Gastrocnemius medialis (tissue), 4 donors: Measurements from ENCODE around the gene KLHL35. TPM values are rescaled to one million over a fixed set of nuclear protein-coding genes. Genes with fewer than 3 reads are reported as not detected.

Source experiments
- ATAC-seq, 2 donors: fragments of 150-250 bp; one replicate each; pipeline ENCODE4 v1.9.1; 2016
- DNase-seq, 2 donors: peaks; one replicate each; pipeline ENCODE4 v3.0.0-alpha.2; 2019
- H3K27ac ChIP-seq, 4 donors: fragments of 200-600 bp; sonication (generic); 1 replicate in 1 of 4; 2 replicates in 3 of 4; pipeline ENCODE4 v1.5.1; 2016 to 2018; ENCODE audit warnings: mild to moderate bottlenecking in 2 of 4, moderate library complexity in 1 of 4
- H3K27me3 ChIP-seq, 3 donors: fragments of 200-600 bp; sonication (generic) in 2 of 3; 1 replicate in 1 of 3; 2 replicates in 2 of 3; pipeline versions ENCODE4 v1.5.1 to v1.6.0; 2016 to 2019; ENCODE audit warnings: mild to moderate bottlenecking in 1 of 3, moderate library complexity in 1 of 3
- H3K36me3 ChIP-seq, 2 donors: fragments of 200-600 bp; sonication (generic) in 1 of 2; one replicate each; pipeline ENCODE4 v1.5.1; 2017 to 2018
- H3K4me1 ChIP-seq, 2 donors: fragments of 200-600 bp; sonication (generic) in 1 of 2; one replicate each; pipeline ENCODE4 v1.5.1; 2016 to 2017; ENCODE audit warnings: mild to moderate bottlenecking in 2 of 2
- H3K4me3 ChIP-seq, 4 donors: fragments of 200-600 bp; sonication (generic) in 3 of 4; 1 replicate in 1 of 4; 2 replicates in 3 of 4; pipeline ENCODE4 v1.5.1; 2016 to 2019; ENCODE audit warnings: mild to moderate bottlenecking in 2 of 4
- H3K9me3 ChIP-seq, 3 donors: fragments of 200-600 bp; sonication (generic) in 2 of 3; 1 replicate in 1 of 3; 2 replicates in 2 of 3; pipeline ENCODE4 v1.5.1; 2016 to 2019
- CTCF ChIP-seq, 5 experiments: fragments of 450-650 bp in 3 of 5; fragments of 200-600 bp in 2 of 5; sonication (generic) in 2 of 5; IDR thresholded peaks in 4 of 5; conservative IDR thresholded peaks in 1 of 5; 1 replicate in 4 of 5; 2 replicates in 1 of 5; pipeline ENCODE4 v1.5.1; 2016 to 2019; ENCODE audit warnings: antibody characterized with exemption in 5 of 5, mild to moderate bottlenecking in 3 of 5, moderate library complexity in 3 of 5
- POLR2A ChIP-seq, 2 donors: fragments of 450-650 bp; IDR thresholded peaks; one replicate each; pipeline ENCODE4 v1.6.1; 2017; ENCODE audit warnings: antibody characterized with exemption in 2 of 2, mild to moderate bottlenecking in 2 of 2, moderate library complexity in 2 of 2
- in situ Hi-C, 4 donors: fragments of 200-750 bp; cut with MboI; loops; one replicate each; pipeline versions ENCODE4 v1.15.0 to v1.8.0; 2017; ENCODE audit warnings: low sequenced_read_pairs in 4 of 4
- intact Hi-C: fragments of 100-400 bp; cut with DNase I; formaldehyde crosslinking; loops from one replicate; pipeline ENCODE4 v1.15.1; 2023; ENCODE audit warnings: low total_unique reads
- total RNA-seq, 4 donors: library from RNA; depleted of rRNA; stranded (reverse); fragments of >200 nt; gene quantifications; one replicate each; pipeline versions ENCODE4 v1.1.0 to v1.2.3, GENCODE V29; 2016

The KLHL35 gene
- total RNA-seq, 4 donors from 2014 or later, result 0.53 to 1.8 (median 1.0) TPM; not detected in 1

DNA sequence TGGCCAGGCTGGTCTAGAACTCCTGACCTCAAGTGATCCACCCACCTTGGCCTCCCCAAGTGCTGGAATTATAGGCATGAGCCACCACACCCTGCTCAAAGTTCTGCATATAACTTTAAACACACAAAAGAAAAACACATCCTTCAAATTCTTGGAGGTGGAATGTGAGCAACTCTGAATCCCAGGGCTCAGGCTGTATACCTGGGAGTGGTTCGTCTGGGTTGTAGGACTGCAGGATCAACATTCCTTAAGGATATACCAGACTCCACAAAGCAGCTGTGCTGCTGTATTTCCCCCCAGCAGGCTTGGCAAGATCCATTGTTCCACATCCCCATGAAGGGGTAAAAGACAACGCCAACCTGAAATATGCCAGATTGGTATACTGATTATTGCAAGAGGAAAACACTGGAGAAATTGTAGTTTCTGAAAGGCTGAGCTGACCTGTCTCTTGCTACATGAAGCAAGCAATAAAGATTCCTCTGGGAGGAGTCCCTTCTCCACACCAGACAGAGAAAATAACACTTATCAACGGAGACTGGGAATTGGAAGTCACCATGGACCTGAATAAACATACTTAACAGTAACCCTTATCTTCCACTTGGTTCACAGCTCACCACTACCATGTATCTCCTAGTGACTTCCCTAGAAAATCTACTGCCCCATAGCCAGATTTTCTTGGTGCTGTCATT, 45.9 kb downstream of the KLHL35 start:
- ATAC-seq, result no peak
- in situ Hi-C loops (loop anchor here in 1 of 4 donors (5.0 kb wide), 2 partner anchors 50 to 110 kb away; no protein-coding TSS in a partner anchor), intact Hi-C loops (loop anchor here (5.0 kb wide), 1 partner anchor 35 kb away; the partner anchor contains the start of gene ARRB1)
- no peak for TF ChIP-seq CTCF (IDR thresholded peaks at IDR 0.05 in 4 of 5, conservative IDR thresholded peaks at IDR 0.05 in 1 of 5)
- no peak for TF ChIP-seq POLR2A (IDR thresholded peaks at IDR 0.05)
- H3K36me3 ChIP-seq, result no peaks in the 10 kb centered on the region
- no peaks in the 10 kb centered on the region for H3K27me3 ChIP-seq
- no peak overlapping the region for H3K4me3 ChIP-seq
- no peak for DNase-seq
- H3K27ac ChIP-seq, result no peak overlapping the region
- peaks cover 0 to 6% of the 10 kb centered on the region in 2 donors for H3K4me1 ChIP-seq
- no peaks in the 10 kb centered on the region for H3K9me3 ChIP-seq

DNA sequence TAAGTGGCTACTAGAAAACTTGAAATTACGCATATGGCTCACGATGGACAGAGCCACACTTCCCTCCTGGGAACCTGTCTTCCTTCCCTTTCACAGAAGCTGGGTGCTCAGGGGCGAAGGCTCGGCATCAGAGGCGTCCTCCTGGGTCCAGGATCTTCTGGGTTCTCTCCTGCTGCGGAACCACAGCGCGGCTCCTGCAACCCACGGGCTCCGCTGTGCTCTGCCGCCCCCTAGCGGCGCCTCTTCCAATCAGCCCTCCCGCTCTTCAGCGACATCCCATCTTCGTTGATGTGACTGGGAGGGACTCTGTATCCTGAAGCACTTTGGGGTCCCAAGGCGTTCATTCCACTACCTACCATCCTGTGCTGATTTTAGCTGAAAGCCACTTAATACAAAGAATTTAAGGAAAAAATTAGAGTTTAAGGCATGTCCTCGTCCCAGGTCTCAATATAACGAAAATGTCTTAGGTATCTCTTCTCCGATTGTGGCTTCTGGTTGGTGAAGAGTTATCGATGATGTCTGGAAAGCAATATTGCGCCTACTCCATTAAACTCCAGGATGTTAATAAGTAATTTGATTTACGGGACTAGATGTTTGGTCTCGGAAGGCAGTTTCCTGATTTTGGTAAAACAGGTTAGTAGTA, 48.4 kb downstream of the KLHL35 start:
- in situ Hi-C loops, result loop anchor here (5.0 kb wide), 4 partner anchors 47 to 107 kb away; no protein-coding TSS in a partner anchor
- H3K27ac ChIP-seq, result no peak overlapping the region

GRCh38 chr11:75383246-75383645, 49.8 kb downstream of the KLHL35 start:
- Histone ChIP-seq H3K36me3 (no peaks in the 10 kb centered on the region), H3K27ac (no peak overlapping the region), H3K4me1 (no peaks in the 10 kb centered on the region), H3K9me3 (no peaks in the 10 kb centered on the region), H3K27me3 (no peaks in the 10 kb centered on the region), H3K4me3 (no peak overlapping the region)
- ATAC-seq (no peak), DNase-seq (no peak)
- in situ Hi-C loops, result loop anchor here in 3 of 4 donors (5.0 kb wide), 3 partner anchors 56 to 106 kb away; no protein-coding TSS in a partner anchor
- TF ChIP-seq POLR2A (IDR thresholded peaks at IDR 0.05) (no peak), CTCF (IDR thresholded peaks at IDR 0.05 in 4 of 5, conservative IDR thresholded peaks at IDR 0.05 in 1 of 5) (no peak)
- intact Hi-C loops, result no loop called here

More for the DNA sequence above, 48.4 kb downstream of the KLHL35 start:
- DNase-seq, result peak; percentile 32 to 51
- TF ChIP-seq POLR2A (IDR thresholded peaks at IDR 0.05) (no peak), CTCF (IDR thresholded peaks at IDR 0.05 in 4 of 5, conservative IDR thresholded peaks at IDR 0.05 in 1 of 5) (peak; percentile 89 to 98 (median 91))
- Histone ChIP-seq H3K4me3 (no peak overlapping the region), H3K4me1 (peaks cover 0 to 6% of the 10 kb centered on the region in 2 donors), H3K36me3 (no peaks in the 10 kb centered on the region), H3K27me3 (no peaks in the 10 kb centered on the region), H3K9me3 (no peaks in the 10 kb centered on the region)
- ATAC-seq, result peak; percentile 59 to 79
- intact Hi-C loops, result loop anchor here (1.0 to 5.0 kb wide), 3 partner anchors 32 to 104 kb away; partner anchors contain the start of gene ARRB1

GRCh38 chr11:75380716-75381420, 52.1 kb downstream of the KLHL35 start:
- DNase-seq (no peak), ATAC-seq (no peak)
- Histone ChIP-seq H3K36me3 (no peaks in the 10 kb centered on the region), H3K27me3 (no peaks in the 10 kb centered on the region), H3K27ac (no peak overlapping the region), H3K9me3 (no peaks in the 10 kb centered on the region), H3K4me1 (no peaks in the 10 kb centered on the region), H3K4me3 (no peak overlapping the region)
- intact Hi-C loops, result no loop called here
- TF ChIP-seq CTCF (IDR thresholded peaks at IDR 0.05 in 4 of 5, conservative IDR thresholded peaks at IDR 0.05 in 1 of 5) (no peak), POLR2A (IDR thresholded peaks at IDR 0.05) (no peak)
- in situ Hi-C loops, result loop anchor here in 3 of 4 donors (5.0 kb wide), 3 partner anchors 54 to 104 kb away; no protein-coding TSS in a partner anchor
